ENCODE results near the gene MSRB3.

The MSRB3 gene

GRCh38 chr12:65259501-65259900 lies 19.0 kb upstream of the MSRB3 start:
- H3K27ac ChIP-seq, result no peak overlapping the region
- H3K36me3 ChIP-seq (ENCODE audit: insufficient read depth, low read length), result no peaks in the 10 kb centered on the region
- no peak overlapping the region for H3K4me3 ChIP-seq
- DNase-seq (ENCODE audit: low read depth, low spot score), result no peak
- no peaks in the 10 kb centered on the region for H3K9me3 ChIP-seq (ENCODE audit: low read depth, low read length)
- TF ChIP-seq FOXP2 (optimal IDR thresholded peaks at IDR 0.05; ENCODE audit: control extremely low read depth, extremely low read length, insufficient read depth) (no peak), EZH2 (IDR thresholded peaks at IDR 0.05) (no peak), POLR2AphosphoS5 (IDR thresholded peaks at IDR 0.05; ENCODE audit: borderline replicate concordance, low read depth, low read length) (no peak)
- H3K9ac ChIP-seq (ENCODE audit: insufficient read length), result no peak overlapping the region

- no peak for TF ChIP-seq FOXP2 (optimal IDR thresholded peaks at IDR 0.05; ENCODE audit: control extremely low read depth, extremely low read length, insufficient read depth)
- no peak for TF ChIP-seq POLR2AphosphoS5 (IDR thresholded peaks at IDR 0.05; ENCODE audit: borderline replicate concordance, low read depth, low read length)
- no peak for TF ChIP-seq EZH2 (IDR thresholded peaks at IDR 0.05)
- DNase-seq (ENCODE audit: low read depth, low spot score), result no peak
- Histone ChIP-seq H3K36me3 (ENCODE audit: insufficient read depth, low read length) (no peaks in the 10 kb centered on the region), H3K27ac (no peak overlapping the region), H3K9me3 (ENCODE audit: low read depth, low read length) (no peaks in the 10 kb centered on the region), H3K9ac (ENCODE audit: insufficient read length) (no peak overlapping the region), H3K4me3 (no peak overlapping the region)
Measured at GRCh38 chr12:65263777-65264176, 14.7 kb upstream of the MSRB3 start.

DNA sequence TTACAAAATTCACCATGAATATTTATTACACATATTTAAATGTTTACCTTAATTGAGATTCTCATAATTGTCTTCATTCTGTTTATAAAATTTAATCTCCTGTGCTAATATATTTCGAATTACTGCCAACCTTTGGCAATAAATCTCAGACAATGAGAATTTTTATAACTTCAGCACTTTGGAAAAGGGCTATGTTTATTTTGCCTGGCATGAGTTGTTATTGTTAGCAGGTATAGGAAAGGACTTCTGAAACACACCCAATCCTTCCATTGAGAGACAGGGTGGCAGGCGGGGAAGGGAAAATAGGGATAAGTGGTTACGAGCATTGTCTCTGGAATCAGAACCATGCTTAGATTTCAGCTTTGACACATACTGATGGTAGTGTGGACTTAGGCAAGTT lies 12.1 kb upstream of the MSRB3 start:
- TF ChIP-seq FOXP2 (optimal IDR thresholded peaks at IDR 0.05; ENCODE audit: control extremely low read depth, extremely low read length, insufficient read depth), result no peak
- TF ChIP-seq EZH2 (IDR thresholded peaks at IDR 0.05), result no peak
- TF ChIP-seq POLR2AphosphoS5 (IDR thresholded peaks at IDR 0.05; ENCODE audit: borderline replicate concordance, low read depth, low read length), result no peak
- Histone ChIP-seq H3K36me3 (ENCODE audit: insufficient read depth, low read length) (no peaks in the 10 kb centered on the region), H3K27ac (no peak overlapping the region), H3K4me3 (no peak overlapping the region), H3K9me3 (ENCODE audit: low read depth, low read length) (no peaks in the 10 kb centered on the region), H3K9ac (ENCODE audit: insufficient read length) (no peak overlapping the region)
- DNase-seq (ENCODE audit: low read depth, low spot score), result no peak

DNA sequence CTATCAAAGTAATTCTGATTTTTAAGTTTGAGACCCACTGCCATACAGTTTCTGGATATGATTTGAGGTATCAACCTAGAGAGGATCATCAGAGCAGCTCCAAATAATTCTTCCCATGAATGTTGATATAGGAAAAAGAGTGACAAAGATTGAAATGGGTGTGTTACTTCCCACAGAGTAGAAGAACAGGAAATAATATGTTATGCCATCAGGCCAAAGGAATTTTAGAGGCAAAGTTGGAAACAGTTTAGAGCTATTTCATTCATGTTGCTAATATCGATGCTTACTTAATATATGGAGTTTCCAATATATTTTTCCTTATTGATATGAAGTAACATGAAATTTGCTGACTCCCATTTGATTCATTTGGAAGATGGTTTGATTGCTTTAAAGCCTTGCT lies 8.9 kb upstream of the MSRB3 start:
- Histone ChIP-seq H3K9ac (ENCODE audit: insufficient read length) (no peak overlapping the region), H3K9me3 (ENCODE audit: low read depth, low read length) (no peaks in the 10 kb centered on the region), H3K4me3 (no peak overlapping the region), H3K27ac (no peak overlapping the region), H3K36me3 (ENCODE audit: insufficient read depth, low read length) (no peaks in the 10 kb centered on the region)
- no peak for DNase-seq (ENCODE audit: low read depth, low spot score)
- TF ChIP-seq EZH2 (IDR thresholded peaks at IDR 0.05), result no peak
- TF ChIP-seq POLR2AphosphoS5 (IDR thresholded peaks at IDR 0.05; ENCODE audit: borderline replicate concordance, low read depth, low read length), result no peak
- no peak for TF ChIP-seq FOXP2 (optimal IDR thresholded peaks at IDR 0.05; ENCODE audit: control extremely low read depth, extremely low read length, insufficient read depth)

DNA sequence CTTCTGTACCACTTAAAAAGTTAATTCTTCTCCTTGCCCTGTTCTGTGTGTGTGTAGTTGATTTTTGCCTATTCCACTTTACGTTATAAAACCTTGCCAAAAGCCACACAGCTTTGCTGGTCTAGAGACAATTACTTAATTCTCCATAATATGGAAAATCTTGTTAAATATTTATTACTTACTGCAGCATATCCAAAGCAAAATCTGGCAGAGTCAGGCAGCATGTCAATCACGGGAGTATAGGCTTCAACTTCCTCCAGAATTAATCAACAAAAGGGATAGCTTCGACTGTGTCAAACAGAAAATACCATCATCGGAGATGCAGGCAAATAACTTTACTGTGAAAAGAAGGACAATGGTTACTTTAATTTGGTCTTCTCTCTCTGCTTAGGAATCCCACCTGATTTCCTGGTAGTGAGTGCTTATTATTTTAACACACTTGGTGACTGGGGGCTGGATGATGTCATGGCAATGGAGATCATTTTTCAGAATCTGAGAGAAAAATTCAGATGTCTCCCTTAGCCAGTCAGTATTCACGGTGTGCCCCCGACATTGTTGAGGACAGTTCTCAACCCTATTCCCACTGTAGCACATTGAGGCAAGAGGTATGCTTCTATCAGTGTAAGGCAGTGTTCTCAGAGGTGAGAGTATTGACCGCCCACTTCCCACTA lies 3.7 kb upstream of the MSRB3 start:
- H3K9ac ChIP-seq (ENCODE audit: insufficient read length), result no peak overlapping the region
- no peaks in the 10 kb centered on the region for H3K36me3 ChIP-seq (ENCODE audit: insufficient read depth, low read length)
- no peak overlapping the region for H3K4me3 ChIP-seq
- no peaks in the 10 kb centered on the region for H3K9me3 ChIP-seq (ENCODE audit: low read depth, low read length)
- H3K27ac ChIP-seq, result no peak overlapping the region
- DNase-seq (ENCODE audit: low read depth, low spot score), result no peak
- TF ChIP-seq EZH2 (IDR thresholded peaks at IDR 0.05), result no peak
- no peak for TF ChIP-seq POLR2AphosphoS5 (IDR thresholded peaks at IDR 0.05; ENCODE audit: borderline replicate concordance, low read depth, low read length)

- no peak overlapping the region for H3K9ac ChIP-seq (ENCODE audit: insufficient read length)
- DNase-seq (ENCODE audit: low read depth, low spot score), result no peak
- no peaks in the 10 kb centered on the region for H3K36me3 ChIP-seq (ENCODE audit: insufficient read depth, low read length)
- no peaks in the 10 kb centered on the region for H3K9me3 ChIP-seq (ENCODE audit: low read depth, low read length)
- H3K4me3 ChIP-seq, result no peak overlapping the region
- TF ChIP-seq EZH2 (IDR thresholded peaks at IDR 0.05) (no peak), FOXP2 (optimal IDR thresholded peaks at IDR 0.05; ENCODE audit: control extremely low read depth, extremely low read length, insufficient read depth) (no peak), POLR2AphosphoS5 (IDR thresholded peaks at IDR 0.05; ENCODE audit: borderline replicate concordance, low read depth, low read length) (no peak)
- no peak overlapping the region for H3K27ac ChIP-seq
Measured at GRCh38 chr12:65275627-65276026, 2.9 kb upstream of the MSRB3 start.

DNA sequence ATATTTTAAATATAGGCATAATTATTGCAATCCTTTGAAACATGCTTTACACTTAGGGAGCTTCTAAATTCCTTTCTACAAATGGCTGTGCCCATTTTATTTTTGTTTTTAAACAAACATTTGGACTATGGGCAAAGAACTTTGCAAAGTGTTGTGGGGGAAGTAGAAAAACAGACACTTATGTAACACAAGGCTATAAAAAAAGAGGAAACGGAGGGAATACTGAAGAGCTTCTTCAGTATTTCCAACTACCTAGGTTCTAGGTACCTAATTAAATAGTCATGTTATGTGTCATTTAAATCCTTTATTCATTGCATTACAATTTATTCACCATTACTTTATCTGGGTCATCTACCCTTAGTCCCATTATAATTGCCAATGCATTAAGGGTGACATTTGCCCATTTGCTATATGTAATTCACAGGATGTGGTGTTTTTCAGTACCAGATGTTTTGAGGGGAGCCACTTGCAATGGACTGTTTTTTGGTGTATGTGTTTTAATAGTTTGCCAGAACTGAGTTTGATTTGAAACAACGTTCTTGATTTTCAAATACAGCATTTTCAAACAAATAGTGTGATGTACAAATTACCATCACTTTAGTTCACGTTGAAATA lies 1.5 kb upstream of the MSRB3 start:
- H3K9me3 ChIP-seq (ENCODE audit: low read depth, low read length), result no peaks in the 10 kb centered on the region
- no peak overlapping the region for H3K27ac ChIP-seq
- H3K4me3 ChIP-seq, result no peak overlapping the region
- no peak overlapping the region for H3K9ac ChIP-seq (ENCODE audit: insufficient read length)
- DNase-seq (ENCODE audit: low read depth, low spot score), result no peak
- no peaks in the 10 kb centered on the region for H3K36me3 ChIP-seq (ENCODE audit: insufficient read depth, low read length)
- TF ChIP-seq EZH2 (IDR thresholded peaks at IDR 0.05) (no peak), FOXP2 (optimal IDR thresholded peaks at IDR 0.05; ENCODE audit: control extremely low read depth, extremely low read length, insufficient read depth) (no peak), POLR2AphosphoS5 (IDR thresholded peaks at IDR 0.05; ENCODE audit: borderline replicate concordance, low read depth, low read length) (no peak)

- no peak for DNase-seq (ENCODE audit: low read depth, low spot score)
- no peak overlapping the region for H3K27ac ChIP-seq
- TF ChIP-seq EZH2 (IDR thresholded peaks at IDR 0.05) (no peak), POLR2AphosphoS5 (IDR thresholded peaks at IDR 0.05; ENCODE audit: borderline replicate concordance, low read depth, low read length) (no peak), FOXP2 (optimal IDR thresholded peaks at IDR 0.05; ENCODE audit: control extremely low read depth, extremely low read length, insufficient read depth) (no peak)
- no peak overlapping the region for H3K9ac ChIP-seq (ENCODE audit: insufficient read length)
- no peaks in the 10 kb centered on the region for H3K9me3 ChIP-seq (ENCODE audit: low read depth, low read length)
- H3K4me3 ChIP-seq, result peak overlapping the region; percentile 78
- no peaks in the 10 kb centered on the region for H3K36me3 ChIP-seq (ENCODE audit: insufficient read depth, low read length)
Measured at GRCh38 chr12:65277994-65278575, 398 bp upstream of the MSRB3 start.
